ENCODE measurements around the gene URM1. TPM values are rescaled to one million over a fixed set of nuclear protein-coding genes. Genes with fewer than 3 reads are reported as not detected.
A peak's percentile ranks its signal among the peaks of the same experiment; 100 is the strongest.
"Not testable (repeated sequence)": the region's sequence is repeated elsewhere in the genome, so short reads cannot be mapped to it uniquely, and the experiment has no call there.

Gene URM1
- total RNA-seq, 4 donors from 2014 or later, result 20.5 to 46.8 (median 30.2) TPM

- H3K36me3 ChIP-seq, result peaks cover 0 to 37% of the 10 kb centered on the region in 2 donors
- H3K9me3 ChIP-seq, result no peaks in the 10 kb centered on the region
- H3K27me3 ChIP-seq, result no peaks in the 10 kb centered on the region
- no peak overlapping the region for H3K4me3 ChIP-seq
- TF ChIP-seq CTCF (IDR thresholded peaks at IDR 0.05) (no peak), POLR2A (IDR thresholded peaks at IDR 0.05) (no peak), POLR2AphosphoS5 (IDR thresholded peaks at IDR 0.05) (no peak)
- no peak for ATAC-seq
- peaks cover 0 to 10% (median under 1%) of the 10 kb centered on the region in 3 donors for H3K4me1 ChIP-seq
- 100% methylated on average over 2 of the region's 2 CpGs; no CpG with 5 or more reads in 1 of the 2 donors for WGBS, 2 donors (ENCODE audit: low coverage in 1 of 2)
- no peak overlapping the region for H3K27ac ChIP-seq
These were observed 35.3 kb upstream of the URM1 start for GRCh38 chr9:128335914-128336313.

- H3K27ac ChIP-seq, result no peak overlapping the region
- H3K9me3 ChIP-seq, result no peaks in the 10 kb centered on the region
- 87 to 100% methylated on average over 2 to 3 of the region's 7 CpGs for WGBS, 2 donors (ENCODE audit: low coverage in 1 of 2)
- peaks cover 0 to 26% of the 10 kb centered on the region in 2 donors for H3K36me3 ChIP-seq
- ATAC-seq, result no peak
- peaks cover 0 to 24% (median 4%) of the 10 kb centered on the region in 3 donors for H3K4me1 ChIP-seq
- no peak for TF ChIP-seq POLR2A (IDR thresholded peaks at IDR 0.05)
- no peak for TF ChIP-seq EP300 (IDR thresholded peaks at IDR 0.05)
- TF ChIP-seq POLR2AphosphoS5 (IDR thresholded peaks at IDR 0.05), result no peak
- no peak for TF ChIP-seq CTCF (IDR thresholded peaks at IDR 0.05)
- H3K27me3 ChIP-seq, result no peaks in the 10 kb centered on the region
- no peak overlapping the region for H3K4me3 ChIP-seq
These were observed 33.2 kb upstream of the URM1 start for GRCh38 chr9:128337936-128338335.

- not testable (repeated sequence) for ATAC-seq, H3K27ac ChIP-seq, H3K27me3 ChIP-seq, H3K9me3 ChIP-seq, H3K4me3 ChIP-seq
- WGBS, 2 donors (ENCODE audit: low coverage in 1 of 2), result 90 to 92% methylated on average over 3 to 4 of the region's 15 CpGs
- Histone ChIP-seq H3K36me3 (peaks cover 0 to 26% of the 10 kb centered on the region in 2 donors), H3K4me1 (peaks cover 0 to 24% (median 4%) of the 10 kb centered on the region in 3 donors)
These were observed 32.1 kb upstream of the URM1 start for GRCh38 chr9:128338852-128339614.

GRCh38 chr9:128339761-128340690 is 31.1 kb upstream of the URM1 start, which contains the start of gene SLC27A4:
SLC27A4 (plus strand) TSS chr9:128340527; CDS start chr9:128343133, 2,606 bp downstream.
- Histone ChIP-seq H3K27me3 (no peaks in the 10 kb centered on the region), H3K9me3 (no peaks in the 10 kb centered on the region), H3K4me1 (peaks cover 0 to 24% (median 4%) of the 10 kb centered on the region in 3 donors), H3K4me3 (peak within 1 kb of the TSS; percentile 80 to 92), H3K36me3 (peaks cover 0 to 30% of the 10 kb centered on the region in 2 donors), H3K27ac (peak within 1 kb of the TSS; percentile 27 to 88 (median 86))
- TF ChIP-seq POLR2AphosphoS5 (IDR thresholded peaks at IDR 0.05) (no peak), POLR2A (IDR thresholded peaks at IDR 0.05) (peak in 1 of 2 donors; percentile 20), EP300 (IDR thresholded peaks at IDR 0.05) (no peak), CTCF (IDR thresholded peaks at IDR 0.05) (peak in 2 of 4 experiments; percentile 10 to 31)
- ATAC-seq, result peak; percentile 95
- 60 to 61% methylated on average over 3 to 5 of the region's 75 CpGs for WGBS, 2 donors (ENCODE audit: low coverage in 1 of 2)
